Measurements from ENCODE around the gene ANO6. TPM values are rescaled to one million over a fixed set of nuclear protein-coding genes. Genes with fewer than 3 reads are reported as not detected.

ANO6 gene
- total RNA-seq, 2 donors from 2014 or later = 24.4 to 28.0 TPM

GRCh38 chr12:45419317-45419814 lies 203.5 kb downstream of the ANO6 start:
- TF ChIP-seq, protein P1, sequence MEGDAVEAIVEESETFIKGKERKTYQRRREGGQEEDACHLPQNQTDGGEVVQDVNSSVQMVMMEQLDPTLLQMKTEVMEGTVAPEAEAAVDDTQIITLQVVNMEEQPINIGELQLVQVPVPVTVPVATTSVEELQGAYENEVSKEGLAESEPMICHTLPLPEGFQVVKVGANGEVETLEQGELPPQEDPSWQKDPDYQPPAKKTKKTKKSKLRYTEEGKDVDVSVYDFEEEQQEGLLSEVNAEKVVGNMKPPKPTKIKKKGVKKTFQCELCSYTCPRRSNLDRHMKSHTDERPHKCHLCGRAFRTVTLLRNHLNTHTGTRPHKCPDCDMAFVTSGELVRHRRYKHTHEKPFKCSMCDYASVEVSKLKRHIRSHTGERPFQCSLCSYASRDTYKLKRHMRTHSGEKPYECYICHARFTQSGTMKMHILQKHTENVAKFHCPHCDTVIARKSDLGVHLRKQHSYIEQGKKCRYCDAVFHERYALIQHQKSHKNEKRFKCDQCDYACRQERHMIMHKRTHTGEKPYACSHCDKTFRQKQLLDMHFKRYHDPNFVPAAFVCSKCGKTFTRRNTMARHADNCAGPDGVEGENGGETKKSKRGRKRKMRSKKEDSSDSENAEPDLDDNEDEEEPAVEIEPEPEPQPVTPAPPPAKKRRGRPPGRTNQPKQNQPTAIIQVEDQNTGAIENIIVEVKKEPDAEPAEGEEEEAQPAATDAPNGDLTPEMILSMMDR (IDR thresholded peaks at IDR 0.05) = no peak
- TF ChIP-seq POLR2A (IDR thresholded peaks at IDR 0.05) = no peak
- no peak overlapping the region for H3K4me3 ChIP-seq
- no peaks in the 10 kb centered on the region for H3K9me3 ChIP-seq
- no peak for DNase-seq
- intact Hi-C loops (cut with DNase I) = no loop called here
- 83 to 91% methylated on average over 1 of the region's 1 CpG for WGBS, 2 donors
- peaks cover 0 to 11% of the 10 kb centered on the region in 2 donors for H3K36me3 ChIP-seq (replicated peaks in 1 of 2; ENCODE audit: insufficient read depth in 1 of 2, low read depth in 2 of 2)
- no peaks in the 10 kb centered on the region for H3K4me1 ChIP-seq
- no peak overlapping the region for H3K27ac ChIP-seq
- no peaks in the 10 kb centered on the region for H3K27me3 ChIP-seq
- no peak for ATAC-seq

DNA sequence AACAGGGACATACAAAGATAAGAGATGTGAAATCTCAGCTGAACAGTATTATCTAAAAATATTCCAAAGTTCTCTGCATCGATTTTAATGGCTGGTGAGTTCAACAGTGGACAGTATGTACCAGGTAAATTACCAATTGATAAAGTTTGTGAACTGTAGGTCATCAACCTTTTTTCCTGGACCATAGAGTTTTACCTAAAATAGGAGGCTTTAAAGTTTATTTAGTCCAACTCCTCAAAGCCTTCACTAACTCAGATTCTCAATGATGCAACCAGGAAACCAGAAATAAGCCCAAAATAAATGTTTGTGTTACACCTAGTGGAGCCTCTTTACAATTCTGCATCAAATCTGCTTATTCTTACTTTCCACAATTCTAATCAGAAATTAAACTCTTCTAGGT lies 205.8 kb downstream of the ANO6 start:
- TF ChIP-seq, protein P1 (IDR thresholded peaks at IDR 0.05) = no peak
- TF ChIP-seq POLR2A (IDR thresholded peaks at IDR 0.05) = no peak
- 81 to 88% methylated on average over 1 of the region's 1 CpG for WGBS, 2 donors
- no peak for ATAC-seq
- no peak overlapping the region for H3K4me3 ChIP-seq
- intact Hi-C loops (cut with DNase I) = no loop called here
- no peak overlapping the region for H3K27ac ChIP-seq
- peaks cover 0 to 11% of the 10 kb centered on the region in 2 donors for H3K36me3 ChIP-seq (replicated peaks in 1 of 2; ENCODE audit: insufficient read depth in 1 of 2, low read depth in 2 of 2)
- no peaks in the 10 kb centered on the region for H3K4me1 ChIP-seq
- no peak for DNase-seq
- H3K9me3 ChIP-seq = no peaks in the 10 kb centered on the region
- no peaks in the 10 kb centered on the region for H3K27me3 ChIP-seq

- intact Hi-C loops (cut with DNase I) = no loop called here
- no peak for TF ChIP-seq POLR2A (IDR thresholded peaks at IDR 0.05)
- TF ChIP-seq, protein P1 (IDR thresholded peaks at IDR 0.05) = no peak
- Histone ChIP-seq H3K36me3 (replicated peaks in 1 of 2; ENCODE audit: insufficient read depth in 1 of 2, low read depth in 2 of 2) (peaks cover 0 to 6% of the 10 kb centered on the region in 2 donors), H3K27me3 (no peaks in the 10 kb centered on the region), H3K9me3 (no peaks in the 10 kb centered on the region), H3K4me1 (no peaks in the 10 kb centered on the region), H3K27ac (no peak overlapping the region), H3K4me3 (no peak overlapping the region)
- 68 to 78% methylated on average over 1 of the region's 1 CpG for WGBS, 2 donors
- ATAC-seq = no peak
- no peak for DNase-seq
Measured at GRCh38 chr12:45423931-45424330, 208.0 kb downstream of the ANO6 start.

DNA sequence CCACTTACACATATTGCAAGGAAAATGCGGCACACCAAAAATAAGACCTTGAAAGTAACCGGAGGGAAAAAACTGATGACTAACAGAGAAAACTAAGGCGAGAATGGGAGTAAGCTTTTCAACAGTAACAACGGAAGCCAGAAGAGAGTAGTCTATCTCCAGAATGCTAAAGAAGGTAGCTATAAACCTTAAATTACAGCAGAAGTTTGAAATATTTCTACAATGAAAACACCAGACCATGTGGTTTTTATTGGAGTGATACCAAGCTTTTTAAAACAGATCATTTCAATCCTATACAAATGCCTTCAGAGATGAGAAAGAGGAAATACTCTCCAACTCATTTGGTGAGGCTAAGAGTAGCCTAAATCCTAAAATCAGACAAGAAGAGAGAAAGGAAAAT lies 209.5 kb downstream of the ANO6 start:
- intact Hi-C loops (cut with DNase I) = no loop called here
- WGBS, 2 donors = 93 to 95% methylated on average over 4 of the region's 4 CpGs
- DNase-seq (no peak), ATAC-seq (no peak)
- Histone ChIP-seq H3K27me3 (no peaks in the 10 kb centered on the region), H3K9me3 (no peaks in the 10 kb centered on the region), H3K4me3 (no peak overlapping the region), H3K27ac (no peak overlapping the region), H3K36me3 (replicated peaks in 1 of 2; ENCODE audit: insufficient read depth in 1 of 2, low read depth in 2 of 2) (peaks cover 0 to 6% of the 10 kb centered on the region in 2 donors), H3K4me1 (no peaks in the 10 kb centered on the region)
- TF ChIP-seq, protein P1 (IDR thresholded peaks at IDR 0.05) = no peak
- no peak for TF ChIP-seq POLR2A (IDR thresholded peaks at IDR 0.05)

GRCh38 chr12:45426294-45426693 lies 210.4 kb downstream of the ANO6 start:
- H3K4me3 ChIP-seq = no peak overlapping the region
- intact Hi-C loops (cut with DNase I) = no loop called here
- no peaks in the 10 kb centered on the region for H3K9me3 ChIP-seq
- no peak for TF ChIP-seq POLR2A (IDR thresholded peaks at IDR 0.05)
- TF ChIP-seq, protein P1 (IDR thresholded peaks at IDR 0.05) = no peak
- WGBS, 2 donors = 93 to 94% methylated on average over 4 of the region's 4 CpGs
- DNase-seq (no peak), ATAC-seq (no peak)
- peaks cover 1 to 3% of the 10 kb centered on the region in 2 donors for H3K36me3 ChIP-seq (replicated peaks in 1 of 2; ENCODE audit: insufficient read depth in 1 of 2, low read depth in 2 of 2)
- H3K4me1 ChIP-seq = no peaks in the 10 kb centered on the region
- no peaks in the 10 kb centered on the region for H3K27me3 ChIP-seq
- no peak overlapping the region for H3K27ac ChIP-seq
